Activated T-cell treated with anti-CD3 and anti-CD28 coated beads, Interleukin-2, amount 50 U/mL, for 24 hours (primary cell): ENCODE data around the gene CARF.
"Not testable (repeated sequence)": the region's sequence is repeated elsewhere in the genome, so short reads cannot be mapped to it uniquely, and the experiment has no call there.

Source experiments
- DNase-seq: peaks from one replicate; pipeline ENCODE4 v3.0.0-alpha.2; 2020
- H3K27ac Mint-ChIP-seq: 2 replicates; pipeline ENCODE4 v1.8.0; 2020; ENCODE audit warnings: mild to moderate bottlenecking, mixed read lengths
- H3K27me3 Mint-ChIP-seq: 2 replicates; pipeline ENCODE4 v1.8.0; 2020; ENCODE audit warnings: mixed read lengths
- H3K36me3 Mint-ChIP-seq: 2 replicates; pipeline ENCODE4 v1.8.0; 2020; ENCODE audit warnings: low read depth, mixed read lengths
- H3K4me1 Mint-ChIP-seq: 2 replicates; pipeline ENCODE4 v1.8.0; 2020; ENCODE audit warnings: low read depth, mixed read lengths
- H3K4me3 Mint-ChIP-seq: 2 replicates; pipeline ENCODE4 v1.8.0; 2020; ENCODE audit warnings: mild to moderate bottlenecking, moderate library complexity, mixed read lengths
- H3K9me3 Mint-ChIP-seq: 2 replicates; pipeline ENCODE4 v1.8.0; 2020; ENCODE audit warnings: mixed read lengths

CARF gene

DNA sequence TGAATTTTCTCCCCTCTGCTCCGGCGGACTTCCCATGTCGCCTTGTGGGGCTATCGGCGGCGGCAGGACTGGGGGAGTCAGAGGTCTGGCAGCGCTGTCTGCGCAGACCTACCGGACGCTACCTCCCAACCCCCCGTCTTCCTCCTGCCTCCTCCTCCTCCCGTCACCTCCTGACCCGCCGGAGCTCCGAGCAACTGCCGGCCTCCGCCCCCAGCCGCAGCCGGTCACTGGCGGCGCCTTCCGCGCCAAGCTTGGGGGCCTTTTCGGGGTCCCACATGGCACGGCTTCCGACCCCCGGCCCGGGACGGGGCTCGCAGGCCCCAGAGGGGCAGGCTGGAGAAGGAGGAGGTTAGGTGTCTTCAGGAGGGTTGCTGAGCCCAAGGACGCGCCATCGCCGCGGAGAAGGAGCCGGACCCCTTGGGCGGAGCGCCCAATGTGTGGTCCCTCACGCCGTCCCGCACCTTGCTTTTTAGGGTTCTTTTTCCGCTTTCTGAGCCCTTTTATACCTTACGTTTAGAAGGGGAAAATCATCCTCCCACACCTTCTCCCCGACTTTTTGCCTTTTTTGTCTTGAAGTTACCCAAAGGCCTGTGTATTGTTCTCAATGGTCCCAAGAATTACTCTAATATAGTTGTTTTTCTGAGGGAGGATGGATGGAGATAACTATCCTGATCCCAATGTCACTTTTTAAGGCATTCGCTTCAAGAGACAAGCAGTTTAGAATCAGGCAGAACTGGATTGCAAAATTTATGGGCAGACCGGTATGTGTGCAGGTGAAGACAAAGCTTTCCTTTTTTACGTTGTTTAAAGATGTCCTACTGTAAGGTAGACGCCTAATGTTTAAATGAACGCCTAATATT lies 497 bp downstream of the CARF start:
- H3K27me3 Mint-ChIP-seq, H3K9me3 Mint-ChIP-seq, DNase-seq: not testable (repeated sequence)
- peaks cover 36% of the 10 kb centered on the region for H3K4me1 Mint-ChIP-seq
- H3K27ac Mint-ChIP-seq, result peak overlapping the region; percentile 97
- peak overlapping the region; percentile 100 for H3K4me3 Mint-ChIP-seq
- peaks cover 41% of the 10 kb centered on the region for H3K36me3 Mint-ChIP-seq

DNA sequence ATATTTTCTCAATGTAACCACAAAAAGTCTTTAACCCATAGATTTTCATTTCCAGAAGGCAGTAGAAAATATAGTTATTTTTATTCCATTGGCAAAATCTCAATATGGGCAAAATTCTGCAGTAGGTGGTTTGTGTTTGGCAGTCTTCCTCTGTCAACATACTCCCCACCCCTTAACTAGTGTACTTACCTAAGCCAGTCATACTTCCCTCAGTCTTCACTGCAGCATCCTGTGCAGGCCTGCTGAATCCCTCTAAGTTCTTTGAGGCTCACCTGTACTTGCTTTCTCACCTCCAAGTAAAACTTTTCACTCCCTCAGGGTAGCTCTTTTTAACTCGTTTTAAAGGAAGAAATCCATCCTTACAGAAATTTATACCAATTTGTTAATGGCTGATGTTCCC lies 6.8 kb downstream of the CARF start:
- Mint-ChIP-seq H3K27me3 (no peaks in the 10 kb centered on the region), H3K4me3 (no peak overlapping the region), H3K27ac (no peak overlapping the region), H3K36me3 (peaks cover 18% of the 10 kb centered on the region), H3K4me1 (peaks cover 2% of the 10 kb centered on the region), H3K9me3 (no peaks in the 10 kb centered on the region)
- DNase-seq, result no peak

DNA sequence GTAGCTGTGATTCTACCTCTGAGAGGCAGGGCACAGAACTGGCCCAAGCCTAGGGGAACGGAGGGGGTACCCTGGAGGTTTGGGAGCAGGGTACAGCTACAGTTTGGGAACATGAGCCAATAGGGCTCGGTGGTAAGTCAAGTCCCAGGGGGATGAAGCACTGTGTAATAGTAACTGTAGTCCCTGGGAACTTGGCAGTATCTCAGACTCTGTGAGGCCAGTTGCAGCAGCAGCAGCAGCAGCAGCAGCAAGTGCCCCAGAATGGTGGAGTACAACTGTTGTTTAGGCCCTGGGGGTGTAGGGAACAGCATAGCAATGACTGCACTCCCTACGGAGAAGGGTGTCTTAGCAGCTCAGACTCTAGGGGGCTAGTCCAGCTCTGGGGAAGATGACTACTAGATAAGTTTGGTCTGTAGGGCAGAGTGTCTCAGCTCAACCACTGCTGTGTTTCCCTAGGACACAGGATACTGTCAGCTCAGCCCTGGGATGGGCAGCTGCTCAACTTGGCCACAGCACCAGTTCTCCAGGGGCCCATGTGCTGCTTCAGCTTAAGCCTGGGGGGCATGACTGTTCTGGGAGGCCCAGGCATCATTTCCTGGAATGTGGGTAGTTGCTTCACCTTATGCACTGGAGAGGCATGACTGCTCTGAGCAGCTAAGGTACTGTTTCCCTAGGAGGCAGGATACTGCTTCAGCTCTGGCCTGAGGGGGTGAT lies 20.5 kb downstream of the CARF start:
- Mint-ChIP-seq H3K27ac (no peak overlapping the region), H3K27me3 (no peaks in the 10 kb centered on the region), H3K36me3 (peaks cover 36% of the 10 kb centered on the region), H3K4me1 (no peaks in the 10 kb centered on the region), H3K9me3 (no peaks in the 10 kb centered on the region), H3K4me3 (no peak overlapping the region)
- DNase-seq, result no peak

DNA sequence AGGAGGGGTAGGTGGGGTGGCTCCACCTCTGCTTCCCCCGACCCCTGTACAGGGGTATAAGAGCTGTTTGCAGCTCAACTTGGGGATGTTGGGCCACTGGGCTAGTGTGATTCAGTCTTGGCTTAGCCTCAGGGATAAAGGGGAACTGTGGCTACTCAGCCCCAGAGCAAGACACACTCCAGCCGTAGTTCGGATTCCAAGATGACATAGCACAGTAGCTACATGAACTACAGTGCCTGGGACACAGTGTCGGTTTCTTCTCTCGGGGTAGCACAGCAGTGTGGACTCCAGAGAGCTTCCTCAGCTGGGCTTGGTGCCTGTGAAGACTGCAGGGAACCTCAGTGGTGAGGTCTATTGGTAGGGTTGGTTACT lies 21.1 kb downstream of the CARF start:
- no peaks in the 10 kb centered on the region for H3K4me1 Mint-ChIP-seq
- H3K4me3 Mint-ChIP-seq, result no peak overlapping the region
- H3K36me3 Mint-ChIP-seq, result peaks cover 30% of the 10 kb centered on the region
- no peaks in the 10 kb centered on the region for H3K27me3 Mint-ChIP-seq
- H3K27ac Mint-ChIP-seq, result no peak overlapping the region
- no peaks in the 10 kb centered on the region for H3K9me3 Mint-ChIP-seq
- no peak for DNase-seq

DNA sequence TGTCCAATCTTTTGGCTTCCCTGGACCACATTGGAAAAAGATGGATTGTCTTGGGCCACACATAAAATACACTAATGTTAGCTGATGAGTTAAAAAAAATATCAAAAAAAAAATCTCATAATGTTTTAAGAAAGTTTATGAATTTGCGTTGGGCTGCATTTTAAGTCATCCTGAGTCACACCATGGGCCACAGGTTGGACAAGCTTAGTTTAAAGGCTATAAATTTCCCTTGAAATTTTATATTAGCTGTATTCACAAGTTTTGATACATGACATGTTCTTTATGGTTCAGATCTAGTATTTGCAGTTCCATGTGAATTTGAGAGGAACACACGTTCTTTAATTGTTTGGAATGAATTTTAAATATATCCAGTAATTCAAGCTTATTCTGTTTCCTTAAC lies 21.9 kb downstream of the CARF start:
- Mint-ChIP-seq H3K4me3 (no peak overlapping the region), H3K36me3 (peaks cover 31% of the 10 kb centered on the region), H3K27me3 (no peaks in the 10 kb centered on the region), H3K9me3 (no peaks in the 10 kb centered on the region), H3K4me1 (no peaks in the 10 kb centered on the region), H3K27ac (no peak overlapping the region)
- no peak for DNase-seq

DNA sequence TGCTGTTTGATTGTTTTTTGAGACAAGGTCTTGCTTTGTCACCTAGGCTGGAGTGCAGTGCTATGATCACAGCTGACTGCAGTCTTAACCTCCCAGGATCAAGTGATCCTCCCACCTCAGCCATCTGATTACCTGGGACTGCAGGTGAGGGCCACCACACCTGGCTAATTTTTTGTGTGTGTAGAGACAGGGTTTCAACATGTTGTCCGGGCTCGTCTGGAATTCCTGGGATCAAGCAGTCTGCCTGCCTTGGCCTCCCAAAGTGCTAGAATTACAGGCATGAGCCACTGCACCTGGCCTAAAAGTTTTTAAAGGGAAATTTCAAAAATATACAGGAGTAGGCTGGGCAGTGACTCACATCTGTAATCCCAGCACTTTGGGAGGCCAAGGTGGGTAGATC lies 22.4 kb downstream of the CARF start:
- DNase-seq, result no peak
- H3K4me1 Mint-ChIP-seq, result no peaks in the 10 kb centered on the region
- H3K36me3 Mint-ChIP-seq, result peaks cover 29% of the 10 kb centered on the region
- H3K27ac Mint-ChIP-seq, result no peak overlapping the region
- H3K9me3 Mint-ChIP-seq, result no peaks in the 10 kb centered on the region
- H3K27me3 Mint-ChIP-seq, result no peaks in the 10 kb centered on the region
- H3K4me3 Mint-ChIP-seq, result no peak overlapping the region

DNA sequence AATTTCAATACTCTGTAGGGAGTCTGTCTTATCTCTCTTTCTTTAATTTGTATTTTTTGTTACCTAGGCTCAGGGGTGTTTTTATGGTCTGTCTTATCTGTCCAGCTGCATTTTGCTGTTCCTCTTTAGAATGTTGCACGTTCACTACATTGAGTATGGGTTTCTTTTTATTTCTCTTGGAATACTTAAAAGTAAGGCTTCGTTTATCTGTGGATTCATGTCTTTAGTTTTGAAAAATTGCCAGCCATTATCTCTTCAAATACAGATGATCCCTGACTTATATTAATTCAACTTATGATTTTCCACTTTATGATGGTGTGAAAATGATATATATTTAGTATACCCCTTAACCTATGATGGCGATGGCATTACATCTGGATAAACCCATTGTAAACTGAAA lies 26.9 kb downstream of the CARF start:
- H3K36me3 Mint-ChIP-seq, result peaks cover 37% of the 10 kb centered on the region
- no peak overlapping the region for H3K27ac Mint-ChIP-seq
- no peak for DNase-seq
- no peak overlapping the region for H3K4me3 Mint-ChIP-seq
- H3K4me1 Mint-ChIP-seq, result no peaks in the 10 kb centered on the region
- no peaks in the 10 kb centered on the region for H3K9me3 Mint-ChIP-seq
- no peaks in the 10 kb centered on the region for H3K27me3 Mint-ChIP-seq

DNA sequence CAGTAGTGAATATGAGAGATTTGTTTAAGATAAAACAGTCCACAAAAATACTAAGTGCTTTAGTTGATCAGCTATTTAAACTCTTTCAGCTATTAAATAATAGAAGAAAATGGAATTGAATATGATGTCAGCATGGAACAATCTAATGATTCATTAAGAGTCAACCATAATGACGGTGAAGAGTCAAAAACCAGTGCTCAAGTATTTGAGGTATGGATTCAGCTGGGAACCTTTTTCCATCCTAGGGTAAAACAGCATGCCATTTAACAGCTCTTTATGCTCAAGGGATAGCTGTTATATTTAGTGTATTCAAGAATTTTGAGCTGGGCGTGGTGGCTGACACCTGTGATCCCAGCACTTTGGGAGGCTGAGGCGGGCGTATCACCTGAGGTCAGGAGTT lies 29.7 kb downstream of the CARF start:
- DNase-seq, result no peak
- no peak overlapping the region for H3K27ac Mint-ChIP-seq
- H3K4me1 Mint-ChIP-seq, result no peaks in the 10 kb centered on the region
- H3K36me3 Mint-ChIP-seq, result peaks cover 53% of the 10 kb centered on the region
- peaks cover 10% of the 10 kb centered on the region for H3K9me3 Mint-ChIP-seq
- no peaks in the 10 kb centered on the region for H3K27me3 Mint-ChIP-seq
- no peak overlapping the region for H3K4me3 Mint-ChIP-seq

DNA sequence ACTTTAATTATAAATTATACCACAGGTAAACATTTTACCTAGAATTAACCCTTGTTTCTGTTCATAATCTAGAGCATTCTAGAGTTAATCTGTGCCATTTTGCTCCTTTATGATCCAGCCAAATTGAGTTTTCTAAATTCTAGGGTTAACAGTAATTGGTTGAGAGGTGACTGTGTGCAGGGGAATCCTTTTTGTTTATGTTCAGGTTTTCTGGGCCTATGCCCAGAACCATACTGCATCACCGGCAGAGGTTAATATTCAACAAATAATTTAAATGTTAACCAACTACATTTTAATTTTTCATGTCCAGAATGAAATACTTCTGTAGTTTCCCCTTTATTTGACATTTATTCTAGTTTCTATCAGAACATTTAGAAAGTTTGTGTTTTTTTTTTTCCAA lies 32.3 kb downstream of the CARF start:
- peaks cover 24% of the 10 kb centered on the region for H3K9me3 Mint-ChIP-seq
- no peaks in the 10 kb centered on the region for H3K27me3 Mint-ChIP-seq
- no peak overlapping the region for H3K27ac Mint-ChIP-seq
- no peaks in the 10 kb centered on the region for H3K4me1 Mint-ChIP-seq
- DNase-seq, result no peak
- H3K36me3 Mint-ChIP-seq, result peaks cover 52% of the 10 kb centered on the region
- no peak overlapping the region for H3K4me3 Mint-ChIP-seq

DNA sequence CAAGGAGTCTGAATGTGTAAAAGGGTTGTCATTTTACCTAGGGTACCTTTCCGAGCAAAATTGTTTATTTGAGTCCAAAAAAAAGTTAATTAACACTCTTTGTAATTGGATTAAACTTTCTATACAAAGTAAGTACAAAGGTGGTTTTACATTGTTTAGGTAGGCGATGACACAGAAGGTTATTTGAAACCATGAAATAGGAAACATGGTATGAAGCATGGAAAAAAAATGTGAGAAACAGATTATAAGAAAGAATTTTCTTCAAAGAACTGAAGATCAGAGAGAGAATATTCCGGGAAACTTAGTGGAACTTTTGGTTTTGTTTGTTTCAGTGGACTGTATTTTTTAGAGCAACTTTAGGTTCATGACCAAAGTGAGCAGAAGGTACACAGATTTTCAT lies 32.7 kb downstream of the CARF start:
- peaks cover 52% of the 10 kb centered on the region for H3K36me3 Mint-ChIP-seq
- H3K9me3 Mint-ChIP-seq, result peaks cover 24% of the 10 kb centered on the region
- no peaks in the 10 kb centered on the region for H3K4me1 Mint-ChIP-seq
- no peaks in the 10 kb centered on the region for H3K27me3 Mint-ChIP-seq
- DNase-seq, result no peak
- H3K4me3 Mint-ChIP-seq, result no peak overlapping the region
- no peak overlapping the region for H3K27ac Mint-ChIP-seq

DNA sequence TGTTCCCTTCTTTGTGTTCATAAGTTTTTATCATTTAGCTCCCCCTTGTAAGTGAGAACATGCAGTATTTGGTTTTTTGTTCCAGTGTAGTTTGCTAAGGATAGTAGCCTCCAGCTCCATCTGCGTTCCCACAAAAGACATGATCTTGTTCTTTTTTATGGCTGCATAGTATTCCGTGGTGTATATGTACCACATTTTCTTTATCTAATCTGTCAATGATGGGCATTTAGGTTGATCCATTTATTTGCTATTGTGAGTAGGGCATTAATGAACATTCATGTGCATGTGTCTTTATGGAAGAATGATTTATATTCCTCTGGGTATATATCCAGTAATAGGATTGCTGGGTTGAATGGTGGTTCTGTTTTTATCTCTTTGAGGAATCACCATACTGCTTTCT lies 33.4 kb downstream of the CARF start:
- peaks cover 24% of the 10 kb centered on the region for H3K9me3 Mint-ChIP-seq
- no peak overlapping the region for H3K4me3 Mint-ChIP-seq
- H3K27ac Mint-ChIP-seq, result no peak overlapping the region
- H3K4me1 Mint-ChIP-seq, result peaks cover 2% of the 10 kb centered on the region
- peaks cover 50% of the 10 kb centered on the region for H3K36me3 Mint-ChIP-seq
- no peaks in the 10 kb centered on the region for H3K27me3 Mint-ChIP-seq
- no peak for DNase-seq

DNA sequence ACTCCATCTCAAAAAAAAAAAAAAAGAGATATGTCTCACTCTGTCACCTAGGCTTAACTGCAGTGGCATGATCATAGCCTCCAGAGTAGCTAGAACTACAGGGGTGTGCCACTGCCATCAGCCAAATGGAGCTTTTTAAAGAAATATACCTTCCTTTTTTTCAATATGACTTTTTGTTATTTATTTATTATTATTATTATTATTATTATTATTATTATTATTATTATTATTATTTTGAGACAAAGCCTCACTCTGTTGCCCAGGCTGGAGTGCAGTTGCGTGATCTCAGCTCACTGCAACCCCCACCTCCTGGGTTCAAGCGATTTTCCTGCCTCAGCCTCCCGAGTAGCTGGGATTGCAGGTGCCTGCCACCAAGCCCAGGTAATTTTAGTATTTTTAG lies 37.3 kb downstream of the CARF start:
- Mint-ChIP-seq H3K9me3 (peaks cover 24% of the 10 kb centered on the region), H3K36me3 (peaks cover 41% of the 10 kb centered on the region)
- not testable (repeated sequence) for DNase-seq, H3K27ac Mint-ChIP-seq, H3K4me3 Mint-ChIP-seq, H3K27me3 Mint-ChIP-seq, H3K4me1 Mint-ChIP-seq

DNA sequence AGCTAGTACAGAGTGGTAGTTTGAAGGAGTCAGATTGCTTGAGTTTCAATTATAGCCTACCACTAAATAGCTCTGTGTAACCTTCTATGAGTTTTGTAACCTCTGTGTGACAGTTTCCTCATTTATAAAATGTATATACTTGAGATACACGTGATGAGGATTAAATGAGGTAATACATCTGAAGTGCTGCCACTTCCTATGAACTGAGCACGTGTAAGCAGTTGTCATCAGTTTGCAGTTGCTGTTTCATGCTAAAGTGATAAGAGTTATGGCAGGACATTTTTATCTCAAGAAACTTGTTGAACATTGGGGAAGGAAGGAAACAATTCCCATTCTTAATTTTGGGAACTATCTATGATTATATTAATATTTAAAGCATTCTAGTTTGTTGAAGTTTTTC lies 38.5 kb downstream of the CARF start:
- H3K4me1 Mint-ChIP-seq, result peaks cover 2% of the 10 kb centered on the region
- no peak for DNase-seq
- peaks cover 37% of the 10 kb centered on the region for H3K36me3 Mint-ChIP-seq

DNA sequence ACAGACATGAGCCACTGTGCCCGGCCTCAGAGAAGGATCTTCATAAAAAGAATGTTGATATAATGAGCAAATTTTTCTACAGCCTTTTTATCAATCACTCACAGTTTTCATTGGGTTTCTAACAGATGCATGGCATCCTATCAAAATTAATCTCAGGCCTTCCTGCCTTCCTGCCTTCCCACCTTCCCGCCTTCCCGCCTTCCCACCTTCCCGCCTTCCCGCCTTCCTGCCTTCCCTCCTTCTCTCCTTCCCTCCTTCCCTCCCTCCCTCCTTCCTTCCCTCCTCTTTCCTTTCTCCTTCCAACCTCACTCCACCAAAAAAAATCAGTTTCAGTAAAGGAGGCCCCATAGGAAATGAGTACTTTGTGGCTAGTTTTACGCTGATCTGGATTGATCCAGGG lies 48.4 kb downstream of the CARF start:
- DNase-seq, result no peak
- no peak overlapping the region for H3K4me3 Mint-ChIP-seq
- H3K27ac Mint-ChIP-seq, result no peak overlapping the region
- H3K36me3 Mint-ChIP-seq, result peaks cover 32% of the 10 kb centered on the region
- no peaks in the 10 kb centered on the region for H3K27me3 Mint-ChIP-seq
- H3K9me3 Mint-ChIP-seq, result no peaks in the 10 kb centered on the region
- H3K4me1 Mint-ChIP-seq, result no peaks in the 10 kb centered on the region

More for the DNA sequence above, 38.5 kb downstream of the CARF start:
- Mint-ChIP-seq H3K4me3 (no peak overlapping the region), H3K27ac (no peak overlapping the region), H3K27me3 (no peaks in the 10 kb centered on the region), H3K9me3 (peaks cover 19% of the 10 kb centered on the region)

DNA sequence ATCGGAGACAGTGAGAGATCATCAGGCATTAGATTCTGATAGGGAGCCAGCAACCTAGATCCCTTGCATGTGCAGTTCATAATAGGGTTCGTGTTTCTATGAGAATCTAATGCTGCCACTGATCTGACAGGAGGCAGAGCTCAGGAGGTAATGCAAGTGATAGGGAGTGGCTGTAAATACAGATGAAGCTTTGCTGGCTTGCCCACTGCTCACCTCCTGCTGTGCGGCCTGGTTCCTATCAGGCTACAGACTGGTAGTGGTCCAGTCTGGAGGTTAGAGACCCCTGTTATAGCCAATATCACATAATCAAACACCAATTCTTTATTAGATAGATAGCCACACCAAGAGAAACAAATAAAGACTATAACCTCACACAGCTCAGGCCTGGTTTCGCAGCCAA lies 51.6 kb downstream of the CARF start:
- DNase-seq, result no peak
- Mint-ChIP-seq H3K36me3 (peaks cover 17% of the 10 kb centered on the region), H3K27ac (no peak overlapping the region), H3K4me3 (no peak overlapping the region), H3K27me3 (no peaks in the 10 kb centered on the region), H3K4me1 (peaks cover 5% of the 10 kb centered on the region), H3K9me3 (no peaks in the 10 kb centered on the region)
